ENCODE measurements around the gene CEP72.

- no peak for TF ChIP-seq EZH2 (IDR thresholded peaks at IDR 0.05; ENCODE audit: low read length)
- TF ChIP-seq CTCF (optimal IDR thresholded peaks at IDR 0.05 in 1 of 3, IDR thresholded peaks at IDR 0.05 in 1 of 3, conservative IDR thresholded peaks at IDR 0.05 in 1 of 3; ENCODE audit: extremely low read depth in 1 of 3, insufficient read depth in 2 of 3, low read length in 3 of 3), result peak in 2 of 3 experiments; percentile 49 to 74
These were observed 57.1 kb downstream of the CEP72 start for GRCh38 chr5:669111-669841.

Data from keratinocyte (primary cell).